Activated naive CD4-positive, alpha-beta T cell treated with anti-CD3 and anti-CD28 coated beads, Interleukin-2, amount 50 U/mL, for 24 hours (primary cell): ENCODE data around the gene KLHL21.
A peak's percentile ranks its signal among the peaks of the same experiment; 100 is the strongest.
"Not testable (repeated sequence)": the region's sequence is repeated elsewhere in the genome, so short reads cannot be mapped to it uniquely, and the experiment has no call there.

ENCODE experiments used
- H3K27ac Mint-ChIP-seq: one replicate; pipeline ENCODE4 v1.8.0; 2021; ENCODE audit warnings: mild to moderate bottlenecking, mixed read lengths
- H3K27me3 Mint-ChIP-seq: one replicate; pipeline ENCODE4 v1.8.0; 2021; ENCODE audit warnings: mixed read lengths
- H3K36me3 Mint-ChIP-seq: one replicate; pipeline ENCODE4 v1.8.0; 2021; ENCODE audit warnings: mixed read lengths
- H3K4me1 Mint-ChIP-seq: one replicate; pipeline ENCODE4 v1.8.0; 2021; ENCODE audit warnings: mixed read lengths
- H3K4me3 Mint-ChIP-seq: one replicate; pipeline ENCODE4 v1.8.0; 2021; ENCODE audit warnings: mild to moderate bottlenecking, mixed read lengths
- H3K9me3 Mint-ChIP-seq: one replicate; pipeline ENCODE4 v1.8.0; 2021; ENCODE audit warnings: mixed read lengths

The KLHL21 gene

DNA sequence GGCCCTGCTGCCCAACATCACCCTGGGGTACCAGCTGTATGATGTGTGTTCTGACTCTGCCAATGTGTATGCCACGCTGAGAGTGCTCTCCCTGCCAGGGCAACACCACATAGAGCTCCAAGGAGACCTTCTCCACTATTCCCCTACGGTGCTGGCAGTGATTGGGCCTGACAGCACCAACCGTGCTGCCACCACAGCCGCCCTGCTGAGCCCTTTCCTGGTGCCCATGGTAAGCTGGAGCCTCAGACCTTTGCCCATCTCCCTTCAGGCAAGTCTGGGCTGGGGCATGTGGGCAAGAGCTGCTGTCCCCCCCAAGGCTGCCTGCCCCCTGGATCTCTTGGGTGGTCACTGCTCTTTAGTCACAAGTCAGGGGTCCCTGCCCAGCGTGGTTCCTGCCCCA is 31.7 kb downstream of the KLHL21 start:
- no peaks in the 10 kb centered on the region for H3K9me3 Mint-ChIP-seq
- H3K27ac Mint-ChIP-seq: no peak overlapping the region
- H3K4me3 Mint-ChIP-seq: no peak overlapping the region
- no peaks in the 10 kb centered on the region for H3K36me3 Mint-ChIP-seq
- no peaks in the 10 kb centered on the region for H3K27me3 Mint-ChIP-seq
- no peaks in the 10 kb centered on the region for H3K4me1 Mint-ChIP-seq

- Mint-ChIP-seq H3K27ac (no peak overlapping the region), H3K9me3 (no peaks in the 10 kb centered on the region), H3K4me3 (no peak overlapping the region), H3K4me1 (no peaks in the 10 kb centered on the region), H3K36me3 (no peaks in the 10 kb centered on the region), H3K27me3 (no peaks in the 10 kb centered on the region)
Observed at GRCh38 chr1:6570100-6570499, 32.6 kb downstream of the KLHL21 start.

DNA sequence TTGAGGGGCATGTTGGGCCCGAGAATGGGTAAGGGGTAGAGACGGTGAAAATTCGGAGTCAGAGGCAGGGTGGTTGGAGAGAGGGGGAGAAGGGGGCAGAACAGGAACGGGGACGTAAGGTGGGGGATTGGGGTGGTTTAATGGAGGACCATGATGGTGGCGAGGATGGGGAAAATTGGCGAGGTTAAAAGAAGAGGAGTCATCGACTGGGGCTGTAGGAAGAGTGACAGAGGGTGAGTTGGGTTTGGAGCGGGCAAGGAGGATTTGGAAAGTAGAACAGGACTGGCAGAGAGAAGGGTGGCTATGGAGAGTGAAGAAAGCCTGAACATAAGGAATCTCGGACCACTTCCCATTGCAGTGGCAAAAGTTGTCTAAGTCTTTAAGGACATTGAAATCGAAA is 33.6 kb downstream of the KLHL21 start:
- Mint-ChIP-seq H3K27me3 (no peaks in the 10 kb centered on the region), H3K27ac (no peak overlapping the region), H3K9me3 (no peaks in the 10 kb centered on the region), H3K36me3 (no peaks in the 10 kb centered on the region), H3K4me3 (no peak overlapping the region), H3K4me1 (no peaks in the 10 kb centered on the region)

DNA sequence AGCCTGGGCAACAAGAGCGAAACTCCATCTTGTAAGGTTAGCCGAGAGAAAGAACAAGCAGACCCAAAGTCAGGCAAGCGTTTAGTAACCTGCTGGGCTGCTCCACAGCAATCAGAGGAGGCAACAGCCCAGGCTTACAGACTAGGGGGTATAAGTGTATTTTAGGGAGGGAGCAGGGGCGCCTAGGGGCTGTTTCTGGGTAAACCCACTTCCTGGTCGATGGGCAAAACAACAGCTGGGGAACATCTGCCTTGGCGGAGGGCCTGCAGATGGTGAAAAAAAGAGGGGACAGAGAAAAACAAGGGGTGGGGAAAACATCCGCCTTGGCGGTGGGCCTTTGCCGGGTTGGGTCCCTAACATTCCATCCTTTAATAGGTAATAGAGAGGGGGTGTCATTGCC is 42.4 kb downstream of the KLHL21 start:
- Mint-ChIP-seq H3K4me1 (no peaks in the 10 kb centered on the region), H3K9me3 (no peaks in the 10 kb centered on the region), H3K27ac (no peak overlapping the region), H3K27me3 (no peaks in the 10 kb centered on the region), H3K36me3 (no peaks in the 10 kb centered on the region), H3K4me3 (no peak overlapping the region)

GRCh38 chr1:6559161-6559560 is 43.5 kb downstream of the KLHL21 start:
- not testable (repeated sequence) for H3K27ac Mint-ChIP-seq, H3K36me3 Mint-ChIP-seq, H3K27me3 Mint-ChIP-seq, H3K4me1 Mint-ChIP-seq, H3K4me3 Mint-ChIP-seq, H3K9me3 Mint-ChIP-seq

GRCh38 chr1:6557597-6557996 is 45.1 kb downstream of the KLHL21 start:
- Mint-ChIP-seq H3K27me3 (no peaks in the 10 kb centered on the region), H3K4me1 (peaks cover 13% of the 10 kb centered on the region), H3K4me3 (no peak overlapping the region), H3K9me3 (no peaks in the 10 kb centered on the region), H3K36me3 (no peaks in the 10 kb centered on the region), H3K27ac (no peak overlapping the region)

GRCh38 chr1:6554907-6555778 is 47.5 kb downstream of the KLHL21 start, which contains the start of gene TAS1R1:
Gene TAS1R1 (plus strand): TSS chr1:6555307. CDS start chr1:6555374, 67 bp downstream.
- H3K9me3 Mint-ChIP-seq: no peaks in the 10 kb centered on the region
- peaks cover 19% of the 10 kb centered on the region for H3K4me1 Mint-ChIP-seq
- H3K27me3 Mint-ChIP-seq: no peaks in the 10 kb centered on the region
- H3K36me3 Mint-ChIP-seq: no peaks in the 10 kb centered on the region
- peak within 1 kb of the TSS; percentile 46 for H3K27ac Mint-ChIP-seq
- H3K4me3 Mint-ChIP-seq: peak within 1 kb of the TSS; percentile 86

DNA sequence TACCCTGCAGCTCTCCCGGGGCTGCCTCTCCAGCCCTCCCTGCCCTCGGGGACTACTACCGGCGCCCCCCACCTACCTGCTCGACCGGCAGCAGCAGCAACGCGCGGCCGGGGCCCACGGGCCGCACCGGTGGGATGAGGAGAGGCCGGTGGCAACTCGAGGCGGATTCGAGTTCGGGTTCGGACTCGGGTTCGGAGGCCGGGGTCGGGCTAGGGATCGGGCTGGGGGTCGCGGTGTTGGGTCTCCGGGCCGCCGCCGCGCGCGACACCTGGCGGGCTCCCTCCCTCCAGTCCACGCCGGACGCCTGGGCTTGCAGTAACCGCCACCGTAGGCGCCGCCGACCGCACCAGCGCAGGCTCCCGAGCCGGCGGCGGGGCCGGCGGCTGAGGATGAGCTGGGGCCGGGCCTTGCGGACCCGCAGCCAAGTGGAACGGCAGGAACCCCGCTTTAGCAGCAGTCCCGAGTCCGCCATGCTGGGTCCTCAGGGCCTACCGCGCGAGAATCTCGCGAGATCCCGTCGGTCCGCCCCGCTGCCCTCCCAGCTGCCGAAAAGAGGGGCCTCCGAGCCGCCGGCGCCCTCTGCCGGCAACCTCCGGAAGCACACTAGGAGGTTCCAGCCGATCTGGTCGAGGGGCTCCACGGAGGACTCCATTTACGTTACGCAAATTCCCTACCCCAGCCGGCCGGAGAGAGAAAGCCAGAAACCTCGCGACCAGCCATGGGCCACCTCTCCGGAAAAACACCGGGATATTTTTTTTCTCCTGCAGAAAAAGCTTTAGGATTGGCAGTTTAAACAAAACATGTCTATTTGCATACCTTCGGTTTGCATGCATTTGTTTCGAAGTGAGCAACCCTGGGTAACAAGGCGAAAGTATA is 48.4 kb downstream of the KLHL21 start, which contains the start of gene NOL9:
NOL9 (minus strand) TSS at position 483 of the 876 bp plus-strand sequence; CDS start at position 472, 11 bp downstream.
- H3K27me3 Mint-ChIP-seq: no peaks in the 10 kb centered on the region
- H3K9me3 Mint-ChIP-seq: no peaks in the 10 kb centered on the region
- peaks cover 19% of the 10 kb centered on the region for H3K4me1 Mint-ChIP-seq

GRCh38 chr1:6547301-6547700 is 55.4 kb downstream of the KLHL21 start:
- Mint-ChIP-seq H3K27me3 (no peaks in the 10 kb centered on the region), H3K27ac (peak overlapping the region; percentile 97), H3K9me3 (no peaks in the 10 kb centered on the region), H3K4me1 (peaks cover 32% of the 10 kb centered on the region), H3K4me3 (peak overlapping the region; percentile 73), H3K36me3 (peaks cover 23% of the 10 kb centered on the region)

More for the DNA sequence above, 48.4 kb downstream of the KLHL21 start, which contains the start of gene NOL9:
- peak within 1 kb of the TSS; percentile 70 for H3K27ac Mint-ChIP-seq
- peak within 1 kb of the TSS; percentile 86 for H3K4me3 Mint-ChIP-seq
- peaks cover 3% of the 10 kb centered on the region for H3K36me3 Mint-ChIP-seq

DNA sequence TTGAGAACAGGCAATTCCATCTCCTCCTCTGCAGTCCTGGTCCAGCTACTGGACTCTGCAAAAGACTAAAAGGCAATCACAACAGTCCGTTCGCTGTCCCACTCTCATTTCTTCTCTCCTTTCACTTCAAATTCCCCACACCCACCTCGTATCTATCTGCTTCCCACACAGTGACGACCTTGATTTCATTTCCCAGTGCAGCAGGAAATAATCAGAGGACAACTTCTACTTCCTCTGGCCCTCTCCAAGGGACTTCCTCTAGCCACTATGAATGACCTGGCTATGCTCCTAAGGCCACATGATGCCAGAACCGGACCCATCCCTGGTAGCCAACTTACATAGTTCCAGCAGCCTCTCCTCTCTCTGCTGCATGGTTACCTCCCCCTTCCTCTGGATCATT is 56.3 kb downstream of the KLHL21 start:
- peak overlapping the region; percentile 73 for H3K4me3 Mint-ChIP-seq

DNA sequence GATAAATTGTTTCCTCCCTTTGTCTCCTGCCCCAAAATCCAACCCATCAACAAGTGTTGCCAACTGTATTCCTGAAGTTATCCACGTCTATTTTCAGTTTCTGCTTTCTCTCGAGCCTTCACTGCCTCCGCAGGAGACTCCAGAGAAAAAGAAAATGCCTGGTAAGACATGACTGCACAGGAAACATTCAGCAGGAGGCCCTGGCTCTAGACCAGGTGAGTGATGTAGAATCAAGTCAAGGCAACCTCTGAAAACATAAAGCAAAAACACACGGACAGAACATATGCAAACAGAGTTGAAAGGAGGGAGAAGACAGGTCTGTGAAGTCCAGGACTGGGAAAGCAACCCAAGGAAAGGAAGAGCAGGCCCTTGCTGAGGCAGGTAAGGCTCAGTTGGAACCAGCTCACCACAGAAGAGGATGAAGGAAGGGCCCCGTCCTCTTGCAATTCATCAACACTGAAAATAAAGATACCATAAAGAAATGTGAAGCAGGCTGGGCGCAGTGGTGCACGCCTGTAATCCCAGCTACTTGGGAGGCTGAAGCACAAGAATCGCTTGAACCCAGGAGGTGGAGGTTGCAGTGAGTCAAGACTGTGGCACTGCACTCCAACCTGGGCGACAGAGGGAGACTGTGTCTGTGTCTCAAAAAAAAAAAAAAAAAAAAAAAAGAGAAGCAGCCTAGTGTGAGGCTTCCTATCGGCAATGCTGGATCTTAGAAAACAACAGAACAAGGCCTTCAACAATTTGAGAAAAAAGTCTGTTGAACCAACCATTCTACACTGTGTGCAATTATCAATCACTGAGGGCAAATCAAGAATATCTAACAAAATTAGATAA is 57.2 kb downstream of the KLHL21 start:
- Mint-ChIP-seq H3K36me3 (peaks cover 26% of the 10 kb centered on the region), H3K27ac (peak overlapping the region; percentile 49), H3K27me3 (no peaks in the 10 kb centered on the region), H3K4me3 (peak overlapping the region; percentile 9), H3K4me1 (peaks cover 28% of the 10 kb centered on the region), H3K9me3 (no peaks in the 10 kb centered on the region)

More for the DNA sequence above, 56.3 kb downstream of the KLHL21 start:
- Mint-ChIP-seq H3K36me3 (peaks cover 26% of the 10 kb centered on the region), H3K27me3 (no peaks in the 10 kb centered on the region), H3K4me1 (peaks cover 28% of the 10 kb centered on the region), H3K9me3 (no peaks in the 10 kb centered on the region), H3K27ac (peak overlapping the region; percentile 97)

DNA sequence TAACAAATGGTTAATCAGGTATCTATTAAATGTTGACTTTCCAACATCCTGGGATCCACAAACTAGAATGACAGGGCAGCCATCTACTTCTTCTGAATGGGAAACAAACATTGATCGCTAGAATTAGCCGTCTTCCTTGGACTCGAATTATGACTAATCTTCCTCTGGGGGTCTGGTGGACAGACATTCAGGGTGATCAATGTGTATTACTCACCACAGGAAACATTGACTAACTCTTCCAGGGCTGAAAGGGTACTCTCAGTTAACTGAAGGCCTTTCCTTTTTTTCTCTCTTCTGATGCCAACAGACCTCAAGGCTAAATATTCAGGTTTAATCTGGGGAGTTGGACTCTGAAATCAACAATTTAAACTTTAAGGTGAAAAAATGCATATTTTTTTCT is 57.8 kb downstream of the KLHL21 start:
- peaks cover 26% of the 10 kb centered on the region for H3K36me3 Mint-ChIP-seq
- H3K4me3 Mint-ChIP-seq: peak overlapping the region; percentile 9
- peak overlapping the region; percentile 49 for H3K27ac Mint-ChIP-seq
- no peaks in the 10 kb centered on the region for H3K27me3 Mint-ChIP-seq
- no peaks in the 10 kb centered on the region for H3K9me3 Mint-ChIP-seq
- peaks cover 28% of the 10 kb centered on the region for H3K4me1 Mint-ChIP-seq
